A549 (cell line): ENCODE data around the gene HAO2. TPM values are rescaled to one million over a fixed set of nuclear protein-coding genes. Genes with fewer than 3 reads are reported as not detected.

ENCODE experiments used
- ATAC-seq, 2 experiments: fragments of 200-7000 bp in 1 of 2; fragments of >200 bp in 1 of 2; cut with Nextera tagmentation in 1 of 2; cut with Tn5 transposase in 1 of 2; 3 replicates each; pipeline versions ENCODE4 v1.8.0 to v1.9.1; 2018 to 2020; ENCODE audit warnings: mild to moderate bottlenecking in 1 of 2, moderate library complexity in 1 of 2
- CTCF ChIA-PET: fragments of 300-600 bp; sonication (Branson Sonifier 250); formaldehyde crosslinking; extraction: SDS; loops from one replicate; lab custom pipeline; 2021; ENCODE audit warnings: antibody characterized with exemption, inconsistent platforms; lab: Yijun Ruan, JAX
- POLR2A ChIA-PET: fragments of 350-600 bp; formaldehyde crosslinking; extraction: SDS; loops from one replicate; lab custom pipeline; 2021; ENCODE audit warnings: antibody characterized with exemption, inconsistent platforms; lab: Yijun Ruan, JAX
- DNase-seq, 2 experiments: peaks; one replicate each; pipeline versions ENCODE4 v3.0.0 to v3.0.0-alpha.2; 2011 to 2016; ENCODE audit warnings: low read depth in 1 of 2, low spot score in 1 of 2
- FAIRE-seq: peaks from 2 replicates; lab custom pipeline; 2011; peaks lifted over from hg19 to GRCh38; lab: Jason Lieb, UNC
- H3K27ac ChIP-seq, 2 experiments: fragments of >200 bp; sonication (Bioruptor Twin); formaldehyde crosslinking; 3 replicates each; pipeline ENCODE4 v1.5.1; 2016 to 2017
- H3K4me1 ChIP-seq: fragments of >200 bp; sonication (Bioruptor Twin); formaldehyde crosslinking; 3 replicates; pipeline ENCODE4 v1.6.1; 2016
- H3K4me2 ChIP-seq: fragments of >200 bp; sonication (Bioruptor Twin); formaldehyde crosslinking; 3 replicates; pipeline ENCODE4 v1.6.1; 2016
- H3K4me3 ChIP-seq: fragments of >200 bp; sonication (Bioruptor Twin); formaldehyde crosslinking; 3 replicates; pipeline ENCODE4 v1.5.1; 2016
- H3K9me3 ChIP-seq: fragments of >200 bp; sonication (Bioruptor Twin); formaldehyde crosslinking; 3 replicates; pipeline ENCODE4 v1.6.1; 2016
- CBX8 ChIP-seq: fragments of 200-600 bp; sonication (generic); IDR thresholded peaks from 2 replicates; pipeline ENCODE4 v1.6.1; 2016
- CEBPB ChIP-seq, 2 experiments: fragments of >200 bp in 1 of 2; sonication (Bioruptor Twin) in 1 of 2; formaldehyde crosslinking in 1 of 2; IDR thresholded peaks; 2 replicates each; pipeline ENCODE4 v1.6.1; 2012 to 2016
- EHMT2 ChIP-seq: fragments of 200-600 bp; sonication (generic); IDR thresholded peaks from 2 replicates; pipeline ENCODE4 v1.6.1; 2016; ENCODE audit warnings: antibody characterized with exemption, low read depth, mild to moderate bottlenecking, moderate library complexity
- FOSL2 ChIP-seq, 2 experiments: fragments of 450-650 bp in 1 of 2; fragments of >200 bp in 1 of 2; sonication (Bioruptor Twin) in 1 of 2; formaldehyde crosslinking; IDR thresholded peaks; 2 replicates each; pipeline versions ENCODE4 v1.5.0 to v1.6.1; 2016 to 2020; ENCODE audit warnings: mild to moderate bottlenecking in 1 of 2, moderate library complexity in 1 of 2
- FOXS1 ChIP-seq: fragments of 250-450 bp; sonication (Bioruptor Pico); IDR thresholded peaks from 2 replicates; pipeline ENCODE4 v1.5.0; 2020; ENCODE audit warnings: mild to moderate bottlenecking, moderate library complexity
- HOXB5 ChIP-seq: fragments of 250-450 bp; sonication (Bioruptor Pico); IDR thresholded peaks from 2 replicates; pipeline ENCODE4 v1.5.0; 2020; ENCODE audit warnings: mild to moderate bottlenecking, moderate library complexity
- KDM1A ChIP-seq: fragments of 200-600 bp; sonication (generic); IDR thresholded peaks from 2 replicates; pipeline ENCODE4 v1.6.1; 2016; ENCODE audit warnings: low read depth, mild to moderate bottlenecking
- MAFK ChIP-seq: fragments of 450-650 bp; IDR thresholded peaks from 2 replicates; pipeline ENCODE4 v1.6.1; 2014; ENCODE audit not compliant: partially characterized antibody
- MAZ ChIP-seq: fragments of 150-350 bp; IDR thresholded peaks from 2 replicates; pipeline ENCODE4 v1.6.1; 2014; ENCODE audit warnings: antibody characterized with exemption, low read depth, low read length, borderline replicate concordance
- POLR2AphosphoS2 ChIP-seq: conservative IDR thresholded peaks from 2 replicates; pipeline ENCODE4 v1.6.1; 2012; ENCODE audit warnings: low read length, improper control_type of control experiment, inconsistent platforms
- RAD21 ChIP-seq, 2 experiments: fragments of >200 bp in 1 of 2; sonication (Bioruptor Twin) in 1 of 2; formaldehyde crosslinking in 1 of 2; IDR thresholded peaks in 1 of 2; conservative IDR thresholded peaks in 1 of 2; 2 replicates in 1 of 2; 3 replicates in 1 of 2; pipeline ENCODE4 v1.6.1; 2012 to 2018; ENCODE audit warnings: inconsistent platforms in 1 of 2
- RARB ChIP-seq: fragments of 250-450 bp; sonication (Bioruptor Pico); IDR thresholded peaks from 2 replicates; pipeline ENCODE4 v1.8.0; 2021; ENCODE audit warnings: mild to moderate bottlenecking, moderate library complexity
- RCOR1 ChIP-seq: fragments of 150-350 bp; IDR thresholded peaks from 2 replicates; pipeline ENCODE4 v1.6.1; 2014; ENCODE audit warnings: antibody characterized with exemption, low read length, low read depth
- RNF2 ChIP-seq: fragments of 200-600 bp; sonication (generic); IDR thresholded peaks from 2 replicates; pipeline ENCODE4 v1.6.1; 2016; ENCODE audit warnings: low read depth, mild to moderate bottlenecking, antibody characterized with exemption, moderate library complexity, borderline replicate concordance
- SMC3 ChIP-seq: fragments of >200 bp; sonication (Bioruptor Twin); formaldehyde crosslinking; IDR thresholded peaks from 3 replicates; pipeline ENCODE4 v1.6.1; 2018; ENCODE audit warnings: inconsistent platforms
- SREBF2 ChIP-seq: fragments of 450-650 bp; IDR thresholded peaks from 2 replicates; pipeline ENCODE4 v1.6.1; 2014; ENCODE audit warnings: mild to moderate bottlenecking, moderate library complexity
- ZFP36 ChIP-seq: fragments of 450-650 bp; IDR thresholded peaks from 2 replicates; pipeline ENCODE4 v1.6.1; 2014; ENCODE audit warnings: borderline replicate concordance; ENCODE audit not compliant: partially characterized antibody
- WGBS: methylation state at CpG from one replicate; pipeline ENCODE4 v1.1.6; 2017; ENCODE audit errors: missing lambda C conversion rate; 5-methylcytosine and 5-hydroxymethylcytosine counted together
- polyA minus RNA-seq: library from RNA; depleted of rRNA, polyadenylated mRNA; stranded (reverse); fragments of >200 nt; gene quantifications from 2 replicates; pipeline ENCODE4 v1.2.3, GENCODE V29; 2011; rRNA and poly(A)+ RNA removed
- polyA plus RNA-seq, 4 experiments: library from polyadenylated mRNA; depleted of rRNA in 3 of 4; stranded (reverse); fragments of >200 nt; fragmentation: RNase III in 1 of 4; extraction: RNeasy Plus Mini Kit Qiagen cat#74134 plus additional on column Dnase treatment in 1 of 4; gene quantifications; 2 replicates in 3 of 4; 3 replicates in 1 of 4; pipeline ENCODE4 v1.2.3, GENCODE V29; 2011 to 2017
- TF ChIP-seq, protein P1 (sequence below): fragments of >200 bp; sonication (Bioruptor Twin); formaldehyde crosslinking; IDR thresholded peaks from 2 replicates; pipeline ENCODE4 v1.6.1; 2016
- TF ChIP-seq, protein P2 (sequence below): fragments of 250-450 bp; sonication (Bioruptor Pico); IDR thresholded peaks from 2 replicates; pipeline ENCODE4 v1.5.0; 2021; ENCODE audit warnings: mild to moderate bottlenecking, moderate library complexity, borderline replicate concordance
- TF ChIP-seq, protein P3 (sequence below): IDR thresholded peaks from 2 replicates; pipeline ENCODE4 v1.6.1; 2012; ENCODE audit warnings: low read depth, borderline replicate concordance
- TF ChIP-seq, protein P4 (sequence below): fragments of >200 bp; sonication (Bioruptor Twin); formaldehyde crosslinking; IDR thresholded peaks from 3 replicates; pipeline ENCODE4 v1.5.1; 2016

Gene HAO2
- polyA plus RNA-seq (2011; rRNA removed) = 0.10 and 0.11 TPM in 2 replicates
- polyA plus RNA-seq (2012; cell fraction: cytosol; rRNA removed) = not detected in 2 replicates
- polyA plus RNA-seq (2012; cell fraction: nucleus; rRNA removed) = not detected in 2 replicates
- polyA plus RNA-seq (2017; fragmentation: RNase III; extraction: RNeasy Plus Mini Kit Qiagen cat#74134 plus additional on column Dnase treatment) = 0.05 to 0.16 TPM in 2 of 3 replicates, not detected in the other
- polyA minus RNA-seq = not detected in 2 replicates

DNA sequence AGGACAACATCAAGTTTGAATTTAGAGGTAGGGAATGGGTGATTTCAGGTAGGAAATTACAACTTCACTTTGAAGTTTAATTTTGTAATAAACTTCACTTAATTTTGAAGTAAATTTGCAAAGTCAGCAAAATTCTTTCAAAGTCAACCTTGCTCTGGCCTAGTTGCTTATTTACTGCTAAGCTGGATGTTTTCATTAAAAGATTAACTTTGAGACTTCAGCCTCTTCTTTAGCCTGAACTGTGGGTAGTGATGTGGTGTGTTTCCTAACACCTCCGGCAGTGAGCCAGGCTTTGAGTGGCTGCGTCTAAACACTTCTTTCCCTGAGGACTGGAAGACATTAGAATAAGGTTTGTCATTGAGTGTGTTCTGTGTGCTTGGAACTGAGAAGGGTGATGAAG is at the start of gene HAO2:
Gene HAO2 (plus strand): TSS at position 232 of the 400 bp plus-strand sequence. CDS start 12,301 bp downstream, outside the sequence.
- FAIRE-seq (no peak), DNase-seq (no peak), ATAC-seq (no peak)
- TF ChIP-seq, protein P1, sequence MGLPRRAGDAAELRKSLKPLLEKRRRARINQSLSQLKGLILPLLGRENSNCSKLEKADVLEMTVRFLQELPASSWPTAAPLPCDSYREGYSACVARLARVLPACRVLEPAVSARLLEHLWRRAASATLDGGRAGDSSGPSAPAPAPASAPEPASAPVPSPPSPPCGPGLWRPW = no peak
- TF ChIP-seq MAFK = peak; percentile 98
- no peak within 1 kb of the TSS for H3K4me3 ChIP-seq
- no peak within 1 kb of the TSS for H3K4me2 ChIP-seq
- H3K9me3 ChIP-seq = no peaks in the 10 kb centered on the region
- ChIA-PET CTCF (interaction anchor here (0.5 to 6.6 kb wide), 8 partner anchors 11 to 1286 kb away, joined by 3 to 79 read pairs (median 8); no protein-coding TSS in a partner anchor), POLR2A (no interaction called here)
- H3K4me1 ChIP-seq = peaks cover 8% of the 10 kb centered on the region
- H3K27ac ChIP-seq = no peak within 1 kb of the TSS
- WGBS = 85% methylated on average over 2 of the region's 2 CpGs

DNA sequence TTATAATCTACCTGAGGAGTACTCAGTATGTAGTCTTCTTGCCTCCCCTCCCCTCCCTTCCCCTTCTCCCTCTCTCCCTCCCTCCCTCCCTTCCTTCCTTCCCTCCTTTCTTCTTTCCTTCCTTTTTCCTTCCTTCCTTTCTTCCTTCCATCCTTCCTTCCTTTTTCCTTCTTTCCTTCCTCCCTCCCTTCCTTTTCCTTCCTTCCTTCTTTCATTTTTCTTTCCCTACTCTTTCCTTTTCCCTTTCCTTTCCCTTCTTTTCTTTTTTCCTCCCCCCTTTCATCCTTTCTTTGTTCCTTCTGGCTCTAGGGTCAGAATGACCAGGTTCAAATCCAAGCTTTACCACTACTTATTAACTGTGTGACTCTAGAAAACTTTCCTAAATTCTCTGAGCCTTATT is 48.5 kb upstream of the HAO2 start:
- Histone ChIP-seq H3K4me2 (no peak overlapping the region), H3K4me3 (no peak overlapping the region), H3K27ac (no peak overlapping the region), H3K9me3 (no peaks in the 10 kb centered on the region), H3K4me1 (no peaks in the 10 kb centered on the region)
- ChIA-PET POLR2A (no interaction called here), CTCF (no interaction called here)
- ATAC-seq (no peak), FAIRE-seq (no peak), DNase-seq (no peak)
- TF ChIP-seq SMC3 = no peak
- no peak for TF ChIP-seq FOSL2 (IDR thresholded peaks at IDR 0.05)
- no peak for TF ChIP-seq FOSL2 (CRISPR knock-in tag; IDR thresholded peaks at IDR 0.05)
- no peak for TF ChIP-seq RAD21 (conservative IDR thresholded peaks at IDR 0.05 in 1 of 2, IDR thresholded peaks at IDR 0.05 in 1 of 2)
- TF ChIP-seq POLR2AphosphoS2 = no peak
- no peak for TF ChIP-seq CEBPB (IDR thresholded peaks at IDR 0.05)

DNA sequence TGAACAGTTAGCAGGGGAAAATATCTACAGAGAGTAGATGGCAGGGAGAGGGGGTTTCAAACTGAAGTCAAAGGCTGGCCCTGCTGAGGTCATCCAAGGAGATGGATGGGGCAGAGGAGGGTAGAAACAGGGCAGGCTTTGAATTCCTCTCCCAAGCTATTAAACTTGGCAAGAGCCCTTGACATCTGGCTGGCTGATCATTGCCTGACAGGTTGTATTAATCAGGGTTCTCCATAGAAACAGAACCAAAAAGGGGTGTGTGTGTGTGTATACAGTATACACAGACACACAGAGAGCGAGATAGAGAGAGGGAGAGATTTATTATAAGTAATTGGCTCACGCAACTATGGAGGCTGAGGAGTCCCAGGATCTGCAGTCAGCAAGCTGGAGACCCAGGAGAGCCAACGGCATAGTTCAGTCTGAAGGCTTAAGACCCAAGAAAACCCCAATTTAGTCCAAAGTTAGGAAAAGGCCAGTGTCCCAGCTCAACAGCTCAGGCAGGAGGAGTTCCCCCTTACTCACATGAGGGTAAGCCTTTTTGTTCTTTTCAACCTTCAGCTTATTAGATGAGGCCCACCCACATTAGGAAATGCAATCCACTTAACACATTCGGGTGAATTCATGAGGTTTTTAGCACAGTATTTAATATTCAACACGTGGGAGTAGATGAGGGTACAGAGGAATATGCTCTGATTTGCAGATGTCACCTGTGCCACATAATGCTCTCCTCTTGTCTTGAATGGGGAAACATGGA is 46.7 kb upstream of the HAO2 start:
- no peak overlapping the region for H3K4me3 ChIP-seq
- CTCF ChIA-PET = no interaction called here
- WGBS = 43% methylated on average over 5 of the region's 5 CpGs
- DNase-seq (no peak), ATAC-seq (no peak), FAIRE-seq (no peak)
- POLR2A ChIA-PET = no interaction called here
- no peaks in the 10 kb centered on the region for H3K4me1 ChIP-seq
- H3K9me3 ChIP-seq = no peaks in the 10 kb centered on the region
- no peak for TF ChIP-seq RAD21 (conservative IDR thresholded peaks at IDR 0.05 in 1 of 2, IDR thresholded peaks at IDR 0.05 in 1 of 2)
- TF ChIP-seq MAFK = no peak
- TF ChIP-seq SREBF2 = no peak
- no peak for TF ChIP-seq RARB (CRISPR knock-in tag)
- no peak for TF ChIP-seq HOXB5 (CRISPR knock-in tag)
- TF ChIP-seq, protein P2, sequence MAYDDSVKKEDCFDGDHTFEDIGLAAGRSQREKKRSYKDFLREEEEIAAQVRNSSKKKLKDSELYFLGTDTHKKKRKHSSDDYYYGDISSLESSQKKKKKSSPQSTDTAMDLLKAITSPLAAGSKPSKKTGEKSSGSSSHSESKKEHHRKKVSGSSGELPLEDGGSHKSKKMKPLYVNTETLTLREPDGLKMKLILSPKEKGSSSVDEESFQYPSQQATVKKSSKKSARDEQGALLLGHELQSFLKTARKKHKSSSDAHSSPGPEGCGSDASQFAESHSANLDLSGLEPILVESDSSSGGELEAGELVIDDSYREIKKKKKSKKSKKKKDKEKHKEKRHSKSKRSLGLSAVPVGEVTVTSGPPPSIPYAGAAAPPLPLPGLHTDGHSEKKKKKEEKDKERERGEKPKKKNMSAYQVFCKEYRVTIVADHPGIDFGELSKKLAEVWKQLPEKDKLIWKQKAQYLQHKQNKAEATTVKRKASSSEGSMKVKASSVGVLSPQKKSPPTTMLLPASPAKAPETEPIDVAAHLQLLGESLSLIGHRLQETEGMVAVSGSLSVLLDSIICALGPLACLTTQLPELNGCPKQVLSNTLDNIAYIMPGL (CRISPR knock-in tag) = no peak
- TF ChIP-seq, protein P3, sequence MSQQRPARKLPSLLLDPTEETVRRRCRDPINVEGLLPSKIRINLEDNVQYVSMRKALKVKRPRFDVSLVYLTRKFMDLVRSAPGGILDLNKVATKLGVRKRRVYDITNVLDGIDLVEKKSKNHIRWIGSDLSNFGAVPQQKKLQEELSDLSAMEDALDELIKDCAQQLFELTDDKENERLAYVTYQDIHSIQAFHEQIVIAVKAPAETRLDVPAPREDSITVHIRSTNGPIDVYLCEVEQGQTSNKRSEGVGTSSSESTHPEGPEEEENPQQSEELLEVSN = no peak
- TF ChIP-seq SMC3 = no peak
- no peak for TF ChIP-seq RNF2
- no peak for TF ChIP-seq EHMT2
- TF ChIP-seq CBX8 = no peak
- no peak for TF ChIP-seq FOXS1 (CRISPR knock-in tag)
- TF ChIP-seq KDM1A = no peak
- no peak for TF ChIP-seq ZFP36
- TF ChIP-seq, protein P4, sequence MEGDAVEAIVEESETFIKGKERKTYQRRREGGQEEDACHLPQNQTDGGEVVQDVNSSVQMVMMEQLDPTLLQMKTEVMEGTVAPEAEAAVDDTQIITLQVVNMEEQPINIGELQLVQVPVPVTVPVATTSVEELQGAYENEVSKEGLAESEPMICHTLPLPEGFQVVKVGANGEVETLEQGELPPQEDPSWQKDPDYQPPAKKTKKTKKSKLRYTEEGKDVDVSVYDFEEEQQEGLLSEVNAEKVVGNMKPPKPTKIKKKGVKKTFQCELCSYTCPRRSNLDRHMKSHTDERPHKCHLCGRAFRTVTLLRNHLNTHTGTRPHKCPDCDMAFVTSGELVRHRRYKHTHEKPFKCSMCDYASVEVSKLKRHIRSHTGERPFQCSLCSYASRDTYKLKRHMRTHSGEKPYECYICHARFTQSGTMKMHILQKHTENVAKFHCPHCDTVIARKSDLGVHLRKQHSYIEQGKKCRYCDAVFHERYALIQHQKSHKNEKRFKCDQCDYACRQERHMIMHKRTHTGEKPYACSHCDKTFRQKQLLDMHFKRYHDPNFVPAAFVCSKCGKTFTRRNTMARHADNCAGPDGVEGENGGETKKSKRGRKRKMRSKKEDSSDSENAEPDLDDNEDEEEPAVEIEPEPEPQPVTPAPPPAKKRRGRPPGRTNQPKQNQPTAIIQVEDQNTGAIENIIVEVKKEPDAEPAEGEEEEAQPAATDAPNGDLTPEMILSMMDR = no peak
- TF ChIP-seq POLR2AphosphoS2 = no peak
- TF ChIP-seq MAZ = no peak
- TF ChIP-seq RCOR1 = no peak
- no peak overlapping the region for H3K4me2 ChIP-seq
- no peak overlapping the region for H3K27ac ChIP-seq
